GM12878 (cell line): ENCODE data around the gene PLXNB2. TPM values are rescaled to one million over a fixed set of nuclear protein-coding genes. Genes with fewer than 3 reads are reported as not detected.

ENCODE experiments used
- ATAC-seq: fragments of 200-7000 bp; cut with Tn5 transposase; 3 replicates; pipeline ENCODE4 v1.9.1; 2020; ENCODE audit warnings: mild to moderate bottlenecking, moderate library complexity
- BruUV-seq: library from RNA; stranded (reverse); fragments of 400-500 nt; replicated peaks from 2 replicates; lab custom pipeline; 2021; lab: Mats Ljungman, UMichigan
- CTCF ChIA-PET: fragments of 300-600 bp; sonication (Branson Sonifier 250); formaldehyde crosslinking; extraction: SDS; loops from one replicate; lab custom pipeline; 2021; ENCODE audit warnings: inconsistent platforms; lab: Yijun Ruan, JAX
- POLR2A ChIA-PET: fragments of 350-600 bp; formaldehyde crosslinking; extraction: SDS; loops from one replicate; lab custom pipeline; 2021; ENCODE audit warnings: inconsistent platforms; lab: Charles Lee
- RAD21 ChIA-PET: fragments of 300-600 bp; sonication (Branson Sonifier 250); formaldehyde crosslinking; loops from one replicate; lab custom pipeline; 2023; ENCODE audit warnings: antibody characterized with exemption; ENCODE audit not compliant: unreplicated experiment; lab: Charles Lee
- SMC1A ChIA-PET: fragments of 300-600 bp; sonication (Branson Sonifier 250); formaldehyde crosslinking; loops from one replicate; lab custom pipeline; 2023; ENCODE audit not compliant: unreplicated experiment, uncharacterized antibody; lab: Charles Lee
- DNase-seq: peaks from one replicate; pipeline ENCODE4 v3.0.0-alpha.2; 2011; ENCODE audit warnings: low read depth, low spot score
- FAIRE-seq: peaks from 3 replicates; lab custom pipeline; 2011; peaks lifted over from hg19 to GRCh38; lab: Jason Lieb, UNC
- H2AFZ ChIP-seq: 2 replicates; pipeline ENCODE4 v1.6.0; 2011; ENCODE audit warnings: low read depth, low read length, control low read depth; ENCODE audit not compliant: control insufficient read depth
- H3K27ac ChIP-seq: 2 replicates; pipeline ENCODE4 v1.5.1; 2011; ENCODE audit warnings: control low read depth; ENCODE audit not compliant: control insufficient read depth, insufficient read depth
- H3K27me3 ChIP-seq, 2 experiments: replicated peaks in 1 of 2; 2 replicates each; pipeline versions ENCODE4 v1.6.0 to v1.6.1; 2011; ENCODE audit warnings: low read length in 1 of 2; ENCODE audit not compliant: control insufficient read depth in 2 of 2, insufficient read depth in 2 of 2
- H3K36me3 ChIP-seq, 2 experiments: 2 replicates each; pipeline ENCODE4 v1.5.1; 2011; ENCODE audit warnings: low read length in 1 of 2; ENCODE audit not compliant: control insufficient read depth in 2 of 2, insufficient read depth in 2 of 2
- H3K4me1 ChIP-seq: 2 replicates; pipeline ENCODE4 v1.6.1; 2011; ENCODE audit warnings: mild to moderate bottlenecking, low read length, moderate library complexity, mixed read lengths; ENCODE audit not compliant: control insufficient read depth, insufficient read depth
- H3K4me2 ChIP-seq: 2 replicates; pipeline ENCODE4 v1.6.0; 2011; ENCODE audit warnings: control low read depth; ENCODE audit not compliant: control insufficient read depth, insufficient read depth
- H3K4me3 ChIP-seq: fragments of 200-600 bp; sonication (generic); 2 replicates; pipeline ENCODE4 v1.5.1; 2016
- H3K79me2 ChIP-seq: 2 replicates; pipeline ENCODE4 v1.6.0; 2011; ENCODE audit warnings: low read length; ENCODE audit not compliant: control insufficient read depth, insufficient read depth
- H3K9ac ChIP-seq: 2 replicates; pipeline ENCODE4 v1.8.0; 2011; ENCODE audit warnings: low read length, control low read depth, mixed read lengths; ENCODE audit not compliant: control insufficient read depth, insufficient read depth
- H3K9me3 ChIP-seq: replicated peaks from 3 replicates; pipeline ENCODE4 v1.5.1; 2011; ENCODE audit warnings: mild to moderate bottlenecking, low read length; ENCODE audit not compliant: control insufficient read depth, insufficient read depth
- H4K20me1 ChIP-seq: 2 replicates; pipeline ENCODE4 v1.6.0; 2011; ENCODE audit not compliant: control insufficient read depth, insufficient read depth
- BCL3 ChIP-seq: IDR thresholded peaks from 2 replicates; pipeline ENCODE4 v1.6.1; 2011; ENCODE audit warnings: borderline replicate concordance, low read depth, mild to moderate bottlenecking, moderate library complexity, low read length; ENCODE audit not compliant: insufficient read depth, poor library complexity, severe bottlenecking
- BRCA1 ChIP-seq: IDR thresholded peaks from 2 replicates; pipeline ENCODE4 v1.6.1; 2011; ENCODE audit warnings: low read depth, low read length, improper control_type of control experiment
- IRF5 ChIP-seq: fragments of 450-650 bp; IDR thresholded peaks from 2 replicates; pipeline ENCODE4 v1.6.1; 2017; ENCODE audit warnings: borderline replicate concordance
- MEF2A ChIP-seq: IDR thresholded peaks from 2 replicates; pipeline ENCODE4 v1.6.1; 2011; ENCODE audit warnings: low read depth, mild to moderate bottlenecking, low read length, moderate library complexity; ENCODE audit not compliant: insufficient read depth
- MTA3 ChIP-seq: IDR thresholded peaks from 2 replicates; pipeline ENCODE4 v1.6.1; 2012; ENCODE audit warnings: low read length, inconsistent platforms, borderline replicate concordance
- POLR2AphosphoS2 ChIP-seq: IDR thresholded peaks from 2 replicates; pipeline ENCODE4 v1.6.1; 2011; ENCODE audit warnings: low read depth, mild to moderate bottlenecking, low read length, improper control_type of control experiment, moderate library complexity
- PRDM15 ChIP-seq: fragments of 450-650 bp; formaldehyde crosslinking; IDR thresholded peaks from 2 replicates; pipeline ENCODE4 v1.4.0; 2020; ENCODE audit warnings: mild to moderate bottlenecking, moderate library complexity
- RELA ChIP-seq: fragments of 450-650 bp; IDR thresholded peaks from 2 replicates; pipeline ENCODE4 v1.8.0; 2014; ENCODE audit warnings: borderline replicate concordance; ENCODE audit not compliant: partially characterized antibody
- ZNF217 ChIP-seq: fragments of 450-650 bp; IDR thresholded peaks from 2 replicates; pipeline ENCODE4 v1.6.1; 2017; ENCODE audit warnings: antibody characterized with exemption, mild to moderate bottlenecking
- ZNF24 ChIP-seq: fragments of 450-650 bp; IDR thresholded peaks from 2 replicates; pipeline ENCODE4 v1.6.1; 2017; ENCODE audit warnings: antibody characterized with exemption, mild to moderate bottlenecking
- WGBS: methylation state at CpG from one replicate; pipeline ENCODE4 v1.1.6; 2016; ENCODE audit warnings: low lambda C conversion rate; ENCODE audit not compliant: insufficient replicate concordance, insufficient coverage; ENCODE audit errors: missing lambda C conversion rate; 5-methylcytosine and 5-hydroxymethylcytosine counted together
- in situ Hi-C: fragments of 300-500 bp; cut with MboI; formaldehyde crosslinking; loops from 9 replicates; pipeline ENCODE4 v1.14.3; 2018; ENCODE audit warnings: mixed read lengths
- intact Hi-C: fragments of 100-400 bp; cut with micrococcal nuclease; formaldehyde crosslinking; loops from one replicate; pipeline ENCODE4 v1.14.2; 2022; ENCODE audit not compliant: unreplicated experiment
- polyA plus RNA-seq, 11 experiments: library from polyadenylated mRNA; depleted of rRNA in 4 of 11; unstranded in 6 of 11; stranded (reverse) in 5 of 11; fragments of >200 nt; fragmentation: Nextera tagmentation in 4 of 11; fragmentation: Illumina TruSeq in 1 of 11; extraction: Ambion mirVana in 4 of 11; extraction: Trizol in 1 of 11; gene quantifications; 1 replicate in 1 of 11; 2 replicates in 10 of 11; pipeline versions ENCODE4 v1.2.1 to v1.2.3, GENCODE V29; 2011 to 2016; ENCODE audit warnings: inconsistent platforms in 2 of 11, missing spikeins in 2 of 11, low read depth in 1 of 11
- total RNA-seq, 4 experiments: library from RNA; depleted of rRNA in 3 of 4; stranded (reverse); fragments of >200 nt in 3 of 4; fragmentation: Illumina TruSeq in 1 of 4; extraction: Trizol in 1 of 4; gene quantifications; 2 replicates each; pipeline versions ENCODE4 v1.2.1 to v1.2.3, GENCODE V29; 2013 to 2021

The PLXNB2 gene
- total and polyA plus RNA-seq, 10 of the 15 experiments (the other 5 are each of a cell fraction or from before 2014, with no cell fraction given) = 0.68 to 134 (median 41.9) TPM

GRCh38 chr22:50356186-50356585, 48.7 kb upstream of the PLXNB2 start:
- in situ Hi-C loops = no loop called here
- no peak for TF ChIP-seq MEF2A
- TF ChIP-seq, all 136 proteins: peak for 0
- H3K27ac ChIP-seq = no peak overlapping the region
- no peak overlapping the region for H3K9ac ChIP-seq
- FAIRE-seq = no peak
- ChIA-PET POLR2A (no interaction called here), RAD21 (no interaction called here), SMC1A (no interaction called here), CTCF (interaction anchor here (0.6 kb wide), 2 partner anchors 10 to 419 kb away, joined by 3 read pairs; no protein-coding TSS in a partner anchor)
- no peak for DNase-seq
- no peaks in the 10 kb centered on the region for H4K20me1 ChIP-seq
- ATAC-seq = no peak
- no peaks in the 10 kb centered on the region for H3K9me3 ChIP-seq
- peaks cover 0 to 2% of the 10 kb centered on the region in 2 experiments; a peak in 2 of 4 replicates for H3K36me3 ChIP-seq
- H3K4me1 ChIP-seq = no peaks in the 10 kb centered on the region
- H3K79me2 ChIP-seq = peaks cover 8% of the 10 kb centered on the region
- H3K27me3 ChIP-seq = no peaks in the 10 kb centered on the region
- intact Hi-C loops = no loop called here
- no peak overlapping the region for H3K4me2 ChIP-seq
- no peak overlapping the region for H2AFZ ChIP-seq
- 81% methylated on average over 8 of the region's 8 CpGs for WGBS
- no TSS peak for BruUV-seq
- H3K4me3 ChIP-seq = no peak overlapping the region

GRCh38 chr22:50348058-50348457, 40.6 kb upstream of the PLXNB2 start:
- FAIRE-seq (no peak), ATAC-seq (no peak), DNase-seq (no peak)
- no peaks in the 10 kb centered on the region for H3K27me3 ChIP-seq
- no peak overlapping the region; the same call in 1 of the 2 replicates for H3K9ac ChIP-seq
- ChIA-PET RAD21 (no interaction called here), CTCF (interaction anchor here (0.7 to 1.0 kb wide), 2 partner anchors 10 to 28 kb away, joined by 3 to 4 read pairs; no protein-coding TSS in a partner anchor), SMC1A (no interaction called here), POLR2A (no interaction called here)
- no TSS peak for BruUV-seq
- H3K36me3 ChIP-seq = peaks cover 0 to 4% of the 10 kb centered on the region in 2 experiments; a peak in 1 of 4 replicates
- H2AFZ ChIP-seq = no peak overlapping the region
- peaks cover 16% of the 10 kb centered on the region for H3K79me2 ChIP-seq
- H4K20me1 ChIP-seq = 0 out of 2 replicates have a peak, but pooled peaks cover 5% of the 10 kb centered on the region
- intact Hi-C loops = no loop called here
- H3K27ac ChIP-seq = no peak overlapping the region
- no peak overlapping the region for H3K4me3 ChIP-seq
- H3K4me1 ChIP-seq = no peaks in the 10 kb centered on the region; the same call in 1 of the 2 replicates
- WGBS = 73% methylated on average over 2 of the region's 2 CpGs
- in situ Hi-C loops = no loop called here
- 0 out of 2 replicates have a peak overlapping the region, but pooled peaks have one; percentile 33 for H3K4me2 ChIP-seq
- H3K9me3 ChIP-seq = no peaks in the 10 kb centered on the region
- no peak for TF ChIP-seq ZNF24
- TF ChIP-seq MTA3 = no peak
- TF ChIP-seq PRDM15 = no peak
- no peak for TF ChIP-seq BRCA1
- no peak for TF ChIP-seq POLR2AphosphoS2
- TF ChIP-seq RELA = no peak
- TF ChIP-seq BCL3 = no peak
- no peak for TF ChIP-seq IRF5
- no peak for TF ChIP-seq ZNF217
